HepG2 (cell line): ENCODE data around the gene VGF. TPM values are rescaled to one million over a fixed set of nuclear protein-coding genes. Genes with fewer than 3 reads are reported as not detected.

ENCODE experiments used
- DPF2 ChIP-seq: sonication (generic); formaldehyde crosslinking; IDR thresholded peaks from 2 replicates; pipeline ENCODE4 v1.4.0; 2020; ENCODE audit warnings: mild to moderate bottlenecking, low read depth, missing genetic modification reagents, borderline replicate concordance
- EZH2 ChIP-seq: conservative IDR thresholded peaks from 2 replicates; pipeline ENCODE4 v1.6.1; 2012; ENCODE audit warnings: mild to moderate bottlenecking, low read depth, low read length, moderate library complexity
- FOXP4 ChIP-seq: sonication (generic); formaldehyde crosslinking; IDR thresholded peaks from 2 replicates; pipeline ENCODE4 v1.4.0; 2020; ENCODE audit warnings: missing genetic modification reagents
- IRF2 ChIP-seq: IDR thresholded peaks from 2 replicates; pipeline ENCODE4 v1.6.1; 2018; ENCODE audit warnings: missing genetic modification reagents, missing compliant biosample characterization
- LCORL ChIP-seq, 2 experiments: fragments of 450-650 bp in 1 of 2; sonication (generic) in 1 of 2; formaldehyde crosslinking in 1 of 2; IDR thresholded peaks; 2 replicates each; pipeline versions ENCODE4 v1.5.0 to v1.6.1; 2017 to 2020; ENCODE audit warnings: antibody characterized with exemption in 1 of 2, missing genetic modification reagents in 1 of 2
- NFRKB ChIP-seq: fragments of 450-650 bp; IDR thresholded peaks from 2 replicates; pipeline ENCODE4 v1.6.1; 2017
- NPAS2 ChIP-seq: sonication (generic); formaldehyde crosslinking; IDR thresholded peaks from 2 replicates; pipeline ENCODE4 v1.8.0; 2022; ENCODE audit warnings: mild to moderate bottlenecking, missing genetic modification reagents, borderline replicate concordance
- PAXIP1 ChIP-seq: sonication (generic); formaldehyde crosslinking; conservative IDR thresholded peaks from 2 replicates; pipeline ENCODE4 v1.4.0; 2020; ENCODE audit warnings: mild to moderate bottlenecking, missing genetic modification reagents, moderate library complexity
- PHB2 ChIP-seq: fragments of 450-650 bp; IDR thresholded peaks from 2 replicates; pipeline ENCODE4 v1.6.1; 2018; ENCODE audit not compliant: partially characterized antibody
- RORA ChIP-seq: sonication (generic); formaldehyde crosslinking; IDR thresholded peaks from 2 replicates; pipeline ENCODE4 v1.5.0; 2020; ENCODE audit warnings: mild to moderate bottlenecking, missing genetic modification reagents, moderate library complexity
- SP2 ChIP-seq: sonication (generic); formaldehyde crosslinking; IDR thresholded peaks from 2 replicates; pipeline ENCODE4 v1.5.1; 2020; ENCODE audit warnings: mild to moderate bottlenecking, missing genetic modification reagents
- TERF1 ChIP-seq: sonication (generic); formaldehyde crosslinking; IDR thresholded peaks from 2 replicates; pipeline ENCODE4 v1.8.0; 2022; ENCODE audit warnings: mild to moderate bottlenecking, missing genetic modification reagents, moderate library complexity
- TOE1 ChIP-seq: sonication (generic); formaldehyde crosslinking; IDR thresholded peaks from 2 replicates; pipeline ENCODE4 v1.4.0; 2020; ENCODE audit warnings: mild to moderate bottlenecking, missing genetic modification reagents
- ZNF205 ChIP-seq: IDR thresholded peaks from 2 replicates; pipeline ENCODE4 v1.6.1; 2018; ENCODE audit warnings: missing biosample characterization, missing genetic modification reagents
- ZNF24 ChIP-seq: fragments of 450-650 bp; IDR thresholded peaks from 2 replicates; pipeline ENCODE4 v1.6.1; 2017; ENCODE audit warnings: antibody characterized with exemption, mild to moderate bottlenecking
- ZNF251 ChIP-seq: sonication (generic); formaldehyde crosslinking; IDR thresholded peaks from 2 replicates; pipeline ENCODE4 v1.9.0; 2021; ENCODE audit warnings: mild to moderate bottlenecking, missing genetic modification reagents
- ZNF30 ChIP-seq: sonication (generic); formaldehyde crosslinking; IDR thresholded peaks from 2 replicates; pipeline ENCODE4 v1.5.0; 2020; ENCODE audit warnings: mild to moderate bottlenecking, missing genetic modification reagents
- ZNF574 ChIP-seq: sonication (generic); formaldehyde crosslinking; IDR thresholded peaks from 2 replicates; pipeline ENCODE4 v1.4.0; 2020; ENCODE audit warnings: missing genetic modification reagents
- ZNF619 ChIP-seq: sonication (generic); formaldehyde crosslinking; IDR thresholded peaks from 2 replicates; pipeline ENCODE4 v1.4.0; 2020; ENCODE audit warnings: mild to moderate bottlenecking, missing genetic modification reagents
- ZNF672 ChIP-seq: sonication (generic); formaldehyde crosslinking; IDR thresholded peaks from 2 replicates; pipeline ENCODE4 v1.8.1; 2022; ENCODE audit warnings: missing genetic modification reagents
- ZNF749 ChIP-seq: sonication (generic); formaldehyde crosslinking; IDR thresholded peaks from 2 replicates; pipeline ENCODE4 v1.8.0; 2022; ENCODE audit warnings: mild to moderate bottlenecking, missing genetic modification reagents, moderate library complexity, borderline replicate concordance
- ZNF841 ChIP-seq: sonication (generic); formaldehyde crosslinking; IDR thresholded peaks from 2 replicates; pipeline ENCODE4 v1.8.1; 2023; ENCODE audit warnings: missing genetic modification reagents, borderline replicate concordance
- polyA plus RNA-seq, 8 experiments: library from polyadenylated mRNA; depleted of rRNA in 3 of 8; stranded (reverse) in 7 of 8; unstranded in 1 of 8; fragments of >200 nt; fragmentation: Illumina TruSeq in 4 of 8; extraction: Trizol in 4 of 8; gene quantifications; 2 replicates each; pipeline versions ENCODE4 v1.2.1 to v1.2.3, GENCODE V29; 2011 to 2016; ENCODE audit warnings: low read depth in 4 of 8, missing spikeins in 1 of 8, mixed read lengths in 1 of 8; ENCODE audit not compliant: insufficient read depth in 1 of 8
- total RNA-seq, 5 experiments: library from RNA; depleted of rRNA; stranded (reverse); fragments of >200 nt; fragmentation: Illumina TruSeq; extraction: Trizol; gene quantifications; 2 replicates each; pipeline ENCODE4 v1.2.3, GENCODE V29; 2016; ENCODE audit warnings: low read depth in 1 of 5

The VGF gene
- total and polyA plus RNA-seq, 2 of the 13 experiments (the other 11 are each of a cell fraction or from before 2014, with no cell fraction given) = 0.12 to 0.46 TPM

GRCh38 chr7:101124376-101125056 lies 40.9 kb downstream of the VGF start (continued):
- TF ChIP-seq ZNF205 (CRISPR knock-in tag) = no peak
- no peak for TF ChIP-seq ZNF672 (CRISPR knock-in tag)
- no peak for TF ChIP-seq ZNF749 (CRISPR knock-in tag)
- TF ChIP-seq PAXIP1 (CRISPR knock-in tag) = peak; percentile 88
- TF ChIP-seq TERF1 = no peak
- TF ChIP-seq LCORL (IDR thresholded peaks at IDR 0.05) = no peak
- peak; percentile 53; the same call in 1 of the 2 replicates for TF ChIP-seq LCORL (CRISPR knock-in tag; IDR thresholded peaks at IDR 0.05)
- no peak for TF ChIP-seq SP2 (CRISPR knock-in tag)
- TF ChIP-seq RORA (CRISPR knock-in tag) = no peak
- no peak for TF ChIP-seq ZNF841
- peak; percentile 64; the same call in 1 of the 2 replicates for TF ChIP-seq IRF2 (CRISPR knock-in tag)
- no peak for TF ChIP-seq EZH2
- TF ChIP-seq ZNF619 = no peak
- TF ChIP-seq PHB2 = no peak
- TF ChIP-seq DPF2 (CRISPR knock-in tag) = peak; percentile 55
- peak; percentile 96 for TF ChIP-seq FOXP4 (CRISPR knock-in tag)
- no peak for TF ChIP-seq NPAS2 (CRISPR knock-in tag)
- no peak for TF ChIP-seq ZNF24
- peak; percentile 35; the same call in 1 of the 2 replicates for TF ChIP-seq ZNF574 (CRISPR knock-in tag)
- TF ChIP-seq ZNF30 (CRISPR knock-in tag) = no peak
- no peak for TF ChIP-seq TOE1 (CRISPR knock-in tag)
- TF ChIP-seq ZNF251 = no peak
- no peak for TF ChIP-seq NFRKB
